Breast epithelium (tissue), 4 donors: Measurements from ENCODE around the gene MYO15B. TPM values are rescaled to one million over a fixed set of nuclear protein-coding genes. Genes with fewer than 3 reads are reported as not detected.
"Not testable (repeated sequence)": the region's sequence is repeated elsewhere in the genome, so short reads cannot be mapped to it uniquely, and the experiment has no call there.

Experiments used
- DNase-seq, 2 donors: peaks; one replicate each; pipeline ENCODE4 v3.0.0-alpha.2; 2019; ENCODE audit warnings: low spot score in 2 of 2
- H3K27ac ChIP-seq, 2 donors: fragments of 200-600 bp; sonication (generic) in 1 of 2; one replicate each; pipeline ENCODE4 v1.5.1; 2016 to 2019; ENCODE audit warnings: mild to moderate bottlenecking in 1 of 2
- H3K27me3 ChIP-seq, 2 donors: fragments of 200-600 bp; sonication (generic) in 1 of 2; one replicate each; pipeline versions ENCODE4 v1.5.1 to v1.6.0; 2017 to 2019; ENCODE audit warnings: control low read depth in 1 of 2, mild to moderate bottlenecking in 1 of 2
- H3K36me3 ChIP-seq: fragments of 200-600 bp; one replicate; pipeline ENCODE4 v1.5.1; 2019
- H3K4me1 ChIP-seq, 2 donors: fragments of 200-600 bp; sonication (generic); one replicate each; pipeline ENCODE4 v1.5.1; 2016 to 2019; ENCODE audit warnings: control low read depth in 1 of 2
- H3K4me3 ChIP-seq, 3 donors: fragments of 200-600 bp; sonication (generic); 1 replicate in 2 of 3; 2 replicates in 1 of 3; pipeline ENCODE4 v1.5.1; 2016 to 2019; ENCODE audit warnings: mild to moderate bottlenecking in 3 of 3, moderate library complexity in 2 of 3
- H3K9me3 ChIP-seq, 2 donors: fragments of 200-600 bp; sonication (generic) in 1 of 2; one replicate each; pipeline ENCODE4 v1.5.1; 2016 to 2019; ENCODE audit warnings: control low read depth in 1 of 2
- POLR2A ChIP-seq: fragments of 450-650 bp; IDR thresholded peaks from one replicate; pipeline ENCODE4 v1.6.1; 2016; ENCODE audit warnings: antibody characterized with exemption, mild to moderate bottlenecking, moderate library complexity
- POLR2AphosphoS5 ChIP-seq, 3 donors: sonication (generic); formaldehyde crosslinking; IDR thresholded peaks; one replicate each; pipeline ENCODE4 v1.6.1; 2017; ENCODE audit warnings: antibody characterized with exemption in 3 of 3
- intact Hi-C: fragments of 100-400 bp; cut with DNase I; formaldehyde crosslinking; loops from one replicate; pipeline ENCODE4 v1.15.1; 2023; ENCODE audit warnings: low total_unique reads
- total RNA-seq, 3 donors: library from RNA; depleted of rRNA; stranded (reverse); fragments of >200 nt; gene quantifications; one replicate each; pipeline ENCODE4 v1.1.0, GENCODE V29; 2016
- TF ChIP-seq, protein P1 (sequence below), 3 donors: fragments of 450-650 bp; IDR thresholded peaks; one replicate each; pipeline ENCODE4 v1.5.1; 2016 to 2017; ENCODE audit warnings: antibody characterized with exemption in 3 of 3, mild to moderate bottlenecking in 3 of 3, moderate library complexity in 3 of 3

MYO15B gene
- total RNA-seq, 3 donors from 2014 or later, result 65.3 to 121 (median 86.6) TPM

DNA sequence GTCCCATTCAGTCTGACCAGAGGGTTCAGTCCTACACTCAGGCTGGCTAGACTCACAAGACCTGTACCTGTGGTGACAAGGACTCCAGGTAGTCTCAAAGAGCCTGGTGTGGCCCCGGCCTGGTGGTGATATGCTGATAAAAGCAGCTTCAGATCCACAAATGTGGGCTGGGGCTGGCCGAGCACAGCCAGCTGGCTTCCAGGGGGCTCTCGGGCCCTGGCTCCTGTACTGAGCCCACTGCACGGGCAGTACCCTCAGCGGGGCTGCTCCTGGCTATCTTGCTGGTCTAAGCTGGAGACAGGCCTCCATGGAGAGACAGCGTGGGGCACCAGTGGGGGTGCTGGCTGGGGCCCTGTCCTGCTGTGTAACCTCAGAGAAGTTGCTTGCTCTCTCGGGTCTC lies 50.0 kb downstream of the MYO15B start:
- Histone ChIP-seq H3K4me3 (no peak overlapping the region), H3K4me1 (peaks cover 12 to 15% of the 10 kb centered on the region in 2 donors), H3K36me3 (no peaks in the 10 kb centered on the region), H3K9me3 (no peaks in the 10 kb centered on the region), H3K27ac (no peak overlapping the region), H3K27me3 (no peaks in the 10 kb centered on the region)
- DNase-seq, result no peak
- TF ChIP-seq POLR2A (no peak), POLR2AphosphoS5 (IDR thresholded peaks at IDR 0.05) (no peak)
- TF ChIP-seq, protein P1, sequence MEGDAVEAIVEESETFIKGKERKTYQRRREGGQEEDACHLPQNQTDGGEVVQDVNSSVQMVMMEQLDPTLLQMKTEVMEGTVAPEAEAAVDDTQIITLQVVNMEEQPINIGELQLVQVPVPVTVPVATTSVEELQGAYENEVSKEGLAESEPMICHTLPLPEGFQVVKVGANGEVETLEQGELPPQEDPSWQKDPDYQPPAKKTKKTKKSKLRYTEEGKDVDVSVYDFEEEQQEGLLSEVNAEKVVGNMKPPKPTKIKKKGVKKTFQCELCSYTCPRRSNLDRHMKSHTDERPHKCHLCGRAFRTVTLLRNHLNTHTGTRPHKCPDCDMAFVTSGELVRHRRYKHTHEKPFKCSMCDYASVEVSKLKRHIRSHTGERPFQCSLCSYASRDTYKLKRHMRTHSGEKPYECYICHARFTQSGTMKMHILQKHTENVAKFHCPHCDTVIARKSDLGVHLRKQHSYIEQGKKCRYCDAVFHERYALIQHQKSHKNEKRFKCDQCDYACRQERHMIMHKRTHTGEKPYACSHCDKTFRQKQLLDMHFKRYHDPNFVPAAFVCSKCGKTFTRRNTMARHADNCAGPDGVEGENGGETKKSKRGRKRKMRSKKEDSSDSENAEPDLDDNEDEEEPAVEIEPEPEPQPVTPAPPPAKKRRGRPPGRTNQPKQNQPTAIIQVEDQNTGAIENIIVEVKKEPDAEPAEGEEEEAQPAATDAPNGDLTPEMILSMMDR (IDR thresholded peaks at IDR 0.05), result no peak
- intact Hi-C loops, result loop anchor here (5.0 kb wide), 1 partner anchor 110 kb away; no protein-coding TSS in a partner anchor

DNA sequence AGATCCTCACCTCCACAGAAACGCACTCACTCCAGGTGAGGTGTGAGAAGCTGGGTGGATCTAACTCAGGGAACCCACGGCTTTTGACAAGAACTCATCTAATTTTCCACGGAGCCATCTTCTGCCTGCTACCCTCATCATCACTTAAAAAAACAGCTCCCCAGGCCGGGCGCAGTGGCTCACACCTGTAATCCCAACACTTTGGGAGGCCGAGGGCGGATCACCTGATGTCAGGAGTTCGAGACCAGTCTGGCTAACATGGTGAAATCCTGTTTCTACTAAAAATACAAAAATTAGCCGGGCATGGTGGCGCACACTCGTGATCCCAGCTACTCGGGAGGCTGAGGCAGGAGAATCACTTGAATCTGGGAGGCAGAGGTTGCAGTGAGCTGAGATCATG lies 50.4 kb downstream of the MYO15B start:
- peaks cover 12 to 19% of the 10 kb centered on the region in 2 donors for H3K4me1 ChIP-seq
- H3K9me3 ChIP-seq, result not testable (repeated sequence)
- intact Hi-C loops, result loop anchor here (5.0 kb wide), 1 partner anchor 109 kb away; no protein-coding TSS in a partner anchor

DNA sequence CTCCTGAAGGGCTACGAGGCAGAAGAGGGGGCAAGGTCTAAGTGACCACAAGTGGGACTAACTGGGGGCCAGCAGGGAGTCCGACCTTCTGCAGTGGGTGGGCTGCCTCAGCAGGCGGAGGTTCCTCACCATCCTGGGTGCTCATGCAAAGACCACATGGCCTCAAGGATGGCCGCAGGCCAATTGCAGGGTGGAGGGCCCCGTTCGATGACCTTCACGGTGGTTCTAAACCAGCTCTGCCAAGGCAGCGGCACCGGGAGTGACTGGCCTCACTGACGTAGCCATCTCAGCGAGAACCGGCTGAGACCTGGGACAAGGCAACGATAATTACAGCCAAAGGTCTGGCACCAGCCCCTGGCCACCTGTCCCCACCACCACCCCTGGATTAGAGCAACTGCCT lies 51.3 kb downstream of the MYO15B start:
- TF ChIP-seq POLR2AphosphoS5 (IDR thresholded peaks at IDR 0.05), result no peak
- no peak for TF ChIP-seq POLR2A
- TF ChIP-seq, protein P1 (IDR thresholded peaks at IDR 0.05), result no peak
- Histone ChIP-seq H3K36me3 (no peaks in the 10 kb centered on the region), H3K4me3 (no peak overlapping the region), H3K27me3 (no peaks in the 10 kb centered on the region), H3K4me1 (peaks cover 7 to 15% of the 10 kb centered on the region in 2 donors), H3K9me3 (no peaks in the 10 kb centered on the region), H3K27ac (peak overlapping the region in 1 of 2 donors; percentile 75)
- DNase-seq, result no peak
- intact Hi-C loops, result loop anchor here (5.0 kb wide), 1 partner anchor 108 kb away; no protein-coding TSS in a partner anchor

More for the DNA sequence above, 50.4 kb downstream of the MYO15B start:
- not testable (repeated sequence) for H3K27ac ChIP-seq, H3K27me3 ChIP-seq, DNase-seq, H3K36me3 ChIP-seq, H3K4me3 ChIP-seq

DNA sequence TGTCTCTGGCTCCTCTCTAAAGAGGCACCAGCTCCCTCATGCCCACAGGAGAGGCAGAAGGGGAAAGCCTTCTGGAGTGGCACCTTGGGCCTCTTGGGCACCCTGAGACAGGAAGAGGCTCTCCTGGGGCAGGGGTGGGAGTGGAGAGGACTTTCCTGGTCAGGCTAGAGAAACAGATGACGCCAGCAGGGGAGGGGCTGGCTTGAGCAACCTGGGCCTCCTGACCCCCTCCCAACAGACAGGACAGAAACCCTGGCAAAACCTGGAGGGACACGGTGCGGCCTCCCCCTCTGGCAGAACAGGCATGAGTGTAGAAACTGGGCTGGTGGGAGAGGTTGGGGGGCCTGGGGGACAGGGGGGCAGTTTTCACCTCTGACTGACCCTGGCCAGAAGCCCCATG lies 51.7 kb downstream of the MYO15B start:
- Histone ChIP-seq H3K9me3 (no peaks in the 10 kb centered on the region), H3K4me3 (no peak overlapping the region), H3K27ac (peak overlapping the region; percentile 13 to 75), H3K4me1 (peaks cover 5 to 10% of the 10 kb centered on the region in 2 donors), H3K36me3 (no peaks in the 10 kb centered on the region), H3K27me3 (no peaks in the 10 kb centered on the region)
- DNase-seq, result no peak
- intact Hi-C loops, result loop anchor here (5.0 kb wide), 1 partner anchor 108 kb away; no protein-coding TSS in a partner anchor
- TF ChIP-seq POLR2A (no peak), POLR2AphosphoS5 (IDR thresholded peaks at IDR 0.05) (no peak)
- TF ChIP-seq, protein P1 (IDR thresholded peaks at IDR 0.05), result no peak

DNA sequence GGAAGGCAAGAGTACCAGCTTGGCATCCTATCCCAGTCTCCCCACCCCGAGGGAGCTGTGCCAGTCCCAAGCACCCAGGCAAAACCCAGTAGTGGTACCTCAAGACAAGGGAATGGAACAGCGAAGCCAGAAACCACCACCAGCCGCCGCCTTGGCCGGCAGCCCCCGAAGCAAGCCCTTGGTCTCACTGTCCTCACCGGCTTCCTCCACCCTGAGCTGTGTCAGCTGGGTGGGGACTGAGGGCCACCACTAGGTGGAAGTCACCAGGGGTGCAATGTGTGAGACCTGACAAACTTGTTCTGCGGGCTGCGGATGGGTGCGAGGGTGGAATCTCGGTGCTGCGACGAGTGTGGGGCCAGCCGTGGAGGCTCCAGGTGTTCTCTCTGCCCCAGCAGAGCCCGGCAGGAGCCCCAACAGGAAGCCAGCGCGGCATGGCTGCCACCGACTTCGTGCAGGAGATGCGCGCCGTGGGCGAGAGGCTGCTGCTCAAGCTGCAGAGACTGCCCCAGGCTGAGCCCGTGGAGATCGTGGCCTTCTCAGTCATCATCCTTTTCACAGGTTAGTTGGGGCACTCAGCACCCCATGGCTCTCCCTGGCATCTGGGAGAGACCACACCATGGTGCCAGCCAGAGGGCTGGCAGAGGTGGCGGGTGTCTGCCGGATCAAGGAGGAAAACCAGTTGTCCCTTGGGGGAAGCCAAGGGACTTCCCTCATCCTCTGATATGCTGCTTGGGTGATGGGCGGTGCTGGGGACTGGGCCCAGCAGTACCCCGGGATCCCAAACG lies 52.4 kb downstream of the MYO15B start:
- H3K9me3 ChIP-seq, result no peaks in the 10 kb centered on the region
- peak overlapping the region in 1 of 3 donors; percentile 22 for H3K4me3 ChIP-seq
- no peaks in the 10 kb centered on the region for H3K36me3 ChIP-seq
- intact Hi-C loops, result loop anchor here (5.0 kb wide), 1 partner anchor 107 kb away; no protein-coding TSS in a partner anchor
- peaks cover 5 to 8% of the 10 kb centered on the region in 2 donors for H3K4me1 ChIP-seq
- no peaks in the 10 kb centered on the region for H3K27me3 ChIP-seq
- TF ChIP-seq POLR2A, result no peak
- TF ChIP-seq, protein P1 (IDR thresholded peaks at IDR 0.05), result peak; percentile 19 to 67 (median 40)
- peak; percentile 54 to 80 for DNase-seq
- H3K27ac ChIP-seq, result peak overlapping the region; percentile 13 to 75
